ENCODE measurements around the gene ARMC3.

GRCh38 chr10:23019633-23020032 is 91.8 kb downstream of the ARMC3 start:
- no peak for TF ChIP-seq EP300 (IDR thresholded peaks at IDR 0.05)
- TF ChIP-seq CTCF (IDR thresholded peaks at IDR 0.05), result no peak
- no peak for TF ChIP-seq POLR2AphosphoS5 (IDR thresholded peaks at IDR 0.05)
